ENCODE results near the gene SLC38A5.

DNA sequence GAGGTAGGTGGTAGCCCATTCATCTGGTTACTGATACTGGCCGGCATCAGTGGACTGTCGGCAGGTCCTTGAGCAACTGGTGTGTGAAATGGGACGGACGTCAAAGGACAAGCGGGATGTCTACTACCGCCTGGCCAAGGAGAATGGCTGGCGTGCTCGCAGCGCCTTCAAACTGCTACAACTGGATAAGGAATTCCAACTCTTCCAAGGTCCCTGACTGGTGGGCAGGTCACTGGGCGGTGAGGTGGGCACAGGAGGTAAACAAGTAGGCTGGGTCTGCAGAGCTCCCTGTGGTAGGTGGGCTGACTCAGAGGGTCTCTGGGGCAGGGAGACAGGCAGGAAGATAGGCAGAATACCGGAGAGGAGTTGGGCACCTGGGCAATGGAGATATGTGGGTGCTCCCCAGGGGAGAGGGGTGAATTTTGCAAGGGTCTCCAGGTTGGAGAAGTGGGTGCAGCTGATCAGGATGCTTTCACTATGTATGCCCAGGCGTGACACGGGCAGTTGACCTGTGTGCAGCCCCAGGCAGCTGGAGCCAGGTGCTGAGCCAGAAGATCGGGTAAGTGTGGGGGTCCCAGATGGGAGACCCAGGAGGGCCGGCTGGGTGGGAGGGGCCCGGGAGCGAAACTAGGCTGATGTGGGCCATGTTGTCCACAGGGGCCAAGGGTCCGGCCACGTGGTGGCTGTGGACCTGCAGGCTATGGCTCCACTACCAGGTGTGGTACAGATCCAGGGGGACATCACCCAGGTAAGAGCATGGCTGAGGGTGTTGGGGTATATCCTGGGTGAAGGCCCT lies 8.1 kb upstream of the SLC38A5 start:
- TF ChIP-seq, protein P1, sequence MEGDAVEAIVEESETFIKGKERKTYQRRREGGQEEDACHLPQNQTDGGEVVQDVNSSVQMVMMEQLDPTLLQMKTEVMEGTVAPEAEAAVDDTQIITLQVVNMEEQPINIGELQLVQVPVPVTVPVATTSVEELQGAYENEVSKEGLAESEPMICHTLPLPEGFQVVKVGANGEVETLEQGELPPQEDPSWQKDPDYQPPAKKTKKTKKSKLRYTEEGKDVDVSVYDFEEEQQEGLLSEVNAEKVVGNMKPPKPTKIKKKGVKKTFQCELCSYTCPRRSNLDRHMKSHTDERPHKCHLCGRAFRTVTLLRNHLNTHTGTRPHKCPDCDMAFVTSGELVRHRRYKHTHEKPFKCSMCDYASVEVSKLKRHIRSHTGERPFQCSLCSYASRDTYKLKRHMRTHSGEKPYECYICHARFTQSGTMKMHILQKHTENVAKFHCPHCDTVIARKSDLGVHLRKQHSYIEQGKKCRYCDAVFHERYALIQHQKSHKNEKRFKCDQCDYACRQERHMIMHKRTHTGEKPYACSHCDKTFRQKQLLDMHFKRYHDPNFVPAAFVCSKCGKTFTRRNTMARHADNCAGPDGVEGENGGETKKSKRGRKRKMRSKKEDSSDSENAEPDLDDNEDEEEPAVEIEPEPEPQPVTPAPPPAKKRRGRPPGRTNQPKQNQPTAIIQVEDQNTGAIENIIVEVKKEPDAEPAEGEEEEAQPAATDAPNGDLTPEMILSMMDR (IDR thresholded peaks at IDR 0.05): no peak
- TF ChIP-seq POLR2A (IDR thresholded peaks at IDR 0.05) (no peak), EP300 (IDR thresholded peaks at IDR 0.05) (no peak)
